H1 (cell line): ENCODE results near the gene LSM10. TPM values are rescaled to one million over a fixed set of nuclear protein-coding genes. Genes with fewer than 3 reads are reported as not detected.

Experiments
- CTCF ChIA-PET: fragments of 300-600 bp; sonication (Branson Sonifier 250); formaldehyde crosslinking; loops from one replicate; lab custom pipeline; 2021; ENCODE audit not compliant: partially characterized antibody; lab: Charles Lee
- POLR2A ChIA-PET: fragments of 300-600 bp; sonication (Branson Sonifier 250); formaldehyde crosslinking; loops from one replicate; lab custom pipeline; 2021; ENCODE audit warnings: inconsistent platforms; ENCODE audit not compliant: partially characterized antibody; lab: Charles Lee
- DNase-seq, 2 experiments: peaks; one replicate each; pipeline versions ENCODE4 v3.0.0 to v3.0.0-alpha.2; 2010 to 2022; ENCODE audit warnings: low spot score in 2 of 2, low read depth in 1 of 2, mixed read lengths in 1 of 2
- FAIRE-seq: peaks from 2 replicates; lab custom pipeline; 2011; peaks lifted over from hg19 to GRCh38; lab: Jason Lieb, UNC
- H2AFZ ChIP-seq: 2 replicates; pipeline ENCODE4 v1.8.1; 2012; ENCODE audit warnings: low read length, inconsistent platforms
- H2AK5ac ChIP-seq: 2 replicates; pipeline ENCODE4 v1.6.1; 2013; ENCODE audit warnings: low read depth, low read length
- H2BK120ac ChIP-seq: replicated peaks from 2 replicates; pipeline ENCODE3; 2013; ENCODE audit warnings: low read depth, low read length, inconsistent platforms
- H2BK12ac ChIP-seq: 2 replicates; pipeline ENCODE4 v1.6.1; 2013; ENCODE audit warnings: low read depth, low read length
- H2BK15ac ChIP-seq: 2 replicates; pipeline ENCODE4 v1.6.1; 2013; ENCODE audit warnings: low read length
- H2BK20ac ChIP-seq: 2 replicates; pipeline ENCODE4 v1.6.1; 2013; ENCODE audit warnings: low read length
- H2BK5ac ChIP-seq: 2 replicates; pipeline ENCODE4 v1.6.1; 2013; ENCODE audit warnings: low read depth, low read length
- H3K14ac ChIP-seq: 2 replicates; pipeline ENCODE4 v1.6.1; 2013; ENCODE audit warnings: inconsistent platforms; ENCODE audit not compliant: insufficient read length
- H3K18ac ChIP-seq: 2 replicates; pipeline ENCODE4 v1.6.1; 2013; ENCODE audit warnings: low read length; ENCODE audit errors: extremely low read depth
- H3K23ac ChIP-seq: 2 replicates; pipeline ENCODE4 v1.6.1; 2013; ENCODE audit warnings: inconsistent platforms; ENCODE audit not compliant: insufficient read length
- H3K23me2 ChIP-seq: 2 replicates; pipeline ENCODE4 v1.6.1; 2013; ENCODE audit warnings: low read depth, low read length
- H3K27ac ChIP-seq: 2 replicates; pipeline ENCODE4 v1.6.1; 2011; ENCODE audit warnings: low read depth, low read length, inconsistent platforms
- H3K27me3 ChIP-seq, 4 experiments: replicated peaks in 1 of 4; 1 replicate in 1 of 4; 2 replicates in 3 of 4; pipeline versions ENCODE4 v1.6.1 to v1.8.1; 2011 to 2013; ENCODE audit warnings: low read length in 3 of 4, mild to moderate bottlenecking in 3 of 4, inconsistent platforms in 2 of 4, mixed read lengths in 2 of 4, moderate library complexity in 1 of 4; ENCODE audit not compliant: control insufficient read depth in 3 of 4, insufficient read depth in 3 of 4; ENCODE audit errors: extremely low read depth in 1 of 4
- H3K36me3 ChIP-seq, 4 experiments: 2 replicates each; pipeline versions ENCODE4 v1.6.1 to v1.8.1; 2011 to 2013; ENCODE audit warnings: mild to moderate bottlenecking in 4 of 4, low read length in 3 of 4, moderate library complexity in 2 of 4, control low read depth in 1 of 4, inconsistent platforms in 1 of 4; ENCODE audit not compliant: insufficient read depth in 4 of 4, control insufficient read depth in 2 of 4
- H3K4ac ChIP-seq: replicated peaks from 2 replicates; pipeline ENCODE3; 2013; ENCODE audit warnings: low read length, low read depth, mixed read lengths, inconsistent platforms; ENCODE audit not compliant: insufficient read length
- H3K4me1 ChIP-seq, 4 experiments: replicated peaks in 1 of 4; 1 replicate in 1 of 4; 2 replicates in 3 of 4; pipeline versions ENCODE4 v1.6.1 to v1.8.1; 2011 to 2013; ENCODE audit warnings: low read length in 3 of 4, inconsistent platforms in 2 of 4, mixed read lengths in 1 of 4; ENCODE audit not compliant: insufficient read depth in 4 of 4, control insufficient read depth in 3 of 4
- H3K4me2 ChIP-seq, 2 experiments: 2 replicates each; pipeline versions ENCODE4 v1.6.1 to v1.8.1; 2011 to 2013; ENCODE audit warnings: low read depth in 2 of 2, low read length in 2 of 2, control low read depth in 1 of 2, inconsistent platforms in 1 of 2, mild to moderate bottlenecking in 1 of 2; ENCODE audit not compliant: insufficient read depth in 1 of 2
- H3K4me3 ChIP-seq, 4 experiments: fragments of 200-600, 300-600 bp in 1 of 4; sonication (generic), shearing (Covaris generic), sonication (Bioruptor Twin) in 1 of 4; 2 replicates each; pipeline versions ENCODE4 v1.5.1 to v1.8.1; 2011 to 2016; ENCODE audit warnings: low read length in 4 of 4, low read depth in 3 of 4, control low read depth in 2 of 4, inconsistent platforms in 2 of 4, mild to moderate bottlenecking in 2 of 4, mixed read lengths in 1 of 4, moderate library complexity in 1 of 4; ENCODE audit not compliant: insufficient read depth in 2 of 4; ENCODE audit errors: extremely low read depth in 1 of 4
- H3K56ac ChIP-seq: replicated peaks from 2 replicates; pipeline ENCODE3; 2013; ENCODE audit warnings: low read depth, mild to moderate bottlenecking, mixed read lengths, low read length, inconsistent platforms; ENCODE audit not compliant: insufficient read length
- H3K79me1 ChIP-seq: 2 replicates; pipeline ENCODE4 v1.6.1; 2013; ENCODE audit warnings: low read depth, low read length, control low read depth
- H3K79me2 ChIP-seq, 2 experiments: 2 replicates each; pipeline versions ENCODE4 v1.6.1 to v1.8.1; 2012 to 2013; ENCODE audit warnings: low read length in 2 of 2, mild to moderate bottlenecking in 2 of 2, inconsistent platforms in 1 of 2; ENCODE audit not compliant: insufficient read depth in 2 of 2, control insufficient read depth in 1 of 2
- H3K9ac ChIP-seq, 4 experiments: replicated peaks in 1 of 4; 1 replicate in 1 of 4; 2 replicates in 3 of 4; pipeline versions ENCODE4 v1.6.1 to v1.8.1; 2011 to 2013; ENCODE audit warnings: low read depth in 3 of 4, low read length in 3 of 4, control low read depth in 2 of 4, mild to moderate bottlenecking in 2 of 4, moderate library complexity in 2 of 4, inconsistent platforms in 1 of 4; ENCODE audit errors: extremely low read depth in 1 of 4
- H3K9me3 ChIP-seq, 2 experiments: 2 replicates each; pipeline versions ENCODE4 v1.6.1 to v1.8.1; 2012 to 2013; ENCODE audit warnings: mild to moderate bottlenecking in 2 of 2, moderate library complexity in 2 of 2, control low read depth in 1 of 2, inconsistent platforms in 1 of 2, low read depth in 1 of 2, low read length in 1 of 2, mixed read lengths in 1 of 2; ENCODE audit not compliant: insufficient read depth in 2 of 2
- H4K20me1 ChIP-seq, 2 experiments: replicated peaks in 1 of 2; 2 replicates each; pipeline versions ENCODE3 to v1.8.1; 2011 to 2013; ENCODE audit warnings: inconsistent platforms in 2 of 2, low read length in 2 of 2, mild to moderate bottlenecking in 1 of 2; ENCODE audit not compliant: insufficient read depth in 2 of 2, control insufficient read depth in 1 of 2
- H4K5ac ChIP-seq: 2 replicates; pipeline ENCODE4 v1.6.1; 2013; ENCODE audit warnings: low read length, low read depth, mixed read lengths, inconsistent platforms; ENCODE audit not compliant: insufficient read length
- H4K8ac ChIP-seq: 2 replicates; pipeline ENCODE4 v1.8.0; 2013; ENCODE audit warnings: mild to moderate bottlenecking, moderate library complexity, low read length, inconsistent platforms; ENCODE audit not compliant: insufficient read depth; ENCODE audit errors: extremely low read depth
- H4K91ac ChIP-seq: replicated peaks from 2 replicates; pipeline ENCODE3; 2013; ENCODE audit warnings: low read length, mixed read lengths, inconsistent platforms; ENCODE audit not compliant: insufficient read length
- ASH2L ChIP-seq: fragments of 200-600, 300-600 bp; sonication (generic); IDR thresholded peaks from one replicate; pipeline ENCODE4 v1.7.1; 2017; ENCODE audit warnings: low read length
- CHD1 ChIP-seq: IDR thresholded peaks from 2 replicates; pipeline ENCODE4 v1.6.1; 2012; ENCODE audit warnings: low read depth, low read length, improper control_type of control experiment
- E2F6 ChIP-seq: IDR thresholded peaks from 2 replicates; pipeline ENCODE4 v1.6.1; 2012; ENCODE audit warnings: inconsistent platforms
- EP300 ChIP-seq, 2 experiments: IDR thresholded peaks; 1 replicate in 1 of 2; 2 replicates in 1 of 2; pipeline ENCODE4 v1.6.1; 2011 to 2012; ENCODE audit warnings: low read depth in 2 of 2, low read length in 2 of 2, mild to moderate bottlenecking in 2 of 2, borderline replicate concordance in 1 of 2, inconsistent platforms in 1 of 2, moderate library complexity in 1 of 2
- JUN ChIP-seq: IDR thresholded peaks from 2 replicates; pipeline ENCODE4 v1.6.1; 2011; ENCODE audit warnings: low read depth, mild to moderate bottlenecking, improper control_type of control experiment, low read length
- KDM4A ChIP-seq: IDR thresholded peaks from one replicate; pipeline ENCODE4 v1.7.1; 2012; ENCODE audit warnings: low read depth, mild to moderate bottlenecking, moderate library complexity, low read length, inconsistent platforms; ENCODE audit not compliant: severe bottlenecking
- MAFK ChIP-seq: IDR thresholded peaks from 2 replicates; pipeline ENCODE4 v1.6.1; 2012; ENCODE audit warnings: low read depth, mild to moderate bottlenecking, improper control_type of control experiment, low read length
- PHF8 ChIP-seq: fragments of 200-600 bp; sonication (generic); conservative IDR thresholded peaks from 2 replicates; pipeline ENCODE4 v1.7.1; 2012; ENCODE audit warnings: low read depth, mild to moderate bottlenecking, inconsistent platforms, low read length, moderate library complexity
- POLR2A ChIP-seq, 2 experiments: IDR thresholded peaks; 1 replicate in 1 of 2; 2 replicates in 1 of 2; pipeline ENCODE4 v1.6.1; 2011; ENCODE audit warnings: low read depth in 2 of 2, low read length in 2 of 2, mild to moderate bottlenecking in 2 of 2; ENCODE audit errors: control extremely low read depth in 1 of 2
- SIN3A ChIP-seq, 2 experiments: IDR thresholded peaks in 1 of 2; conservative IDR thresholded peaks in 1 of 2; 2 replicates each; pipeline ENCODE4 v1.6.1; 2011 to 2012; ENCODE audit warnings: low read length in 2 of 2, improper control_type of control experiment in 1 of 2, low read depth in 1 of 2, mild to moderate bottlenecking in 1 of 2
- SP2 ChIP-seq: IDR thresholded peaks from 2 replicates; pipeline ENCODE4 v1.6.1; 2012; ENCODE audit warnings: mild to moderate bottlenecking, low read length, inconsistent platforms
- TBP ChIP-seq: IDR thresholded peaks from 2 replicates; pipeline ENCODE4 v1.6.1; 2011; ENCODE audit warnings: low read depth, low read length, improper control_type of control experiment
- USF2 ChIP-seq: IDR thresholded peaks from 2 replicates; pipeline ENCODE4 v1.6.1; 2011; ENCODE audit warnings: low read length, improper control_type of control experiment
- WGBS, 2 experiments: shearing (Covaris generic) in 1 of 2; methylation state at CpG; one replicate each; pipeline versions ENCODE4 v1.1.6 to v1.1.7; 2013 to 2015; ENCODE audit warnings: low lambda C conversion rate in 2 of 2, mixed read lengths in 2 of 2, inconsistent platforms in 1 of 2, low coverage in 1 of 2, missing lambda C conversion rate in 1 of 2; ENCODE audit not compliant: insufficient replicate concordance in 2 of 2, insufficient coverage in 1 of 2, insufficient read length in 1 of 2; ENCODE audit errors: extremely low coverage in 1 of 2, missing lambda C conversion rate in 1 of 2; 5-methylcytosine and 5-hydroxymethylcytosine counted together
- polyA plus RNA-seq, 7 experiments: library from polyadenylated mRNA; depleted of rRNA in 3 of 7; stranded (reverse) in 5 of 7; unstranded in 2 of 7; fragments of >200 nt in 5 of 7; fragments of 200-250 nt in 2 of 7; gene quantifications; 1 replicate in 5 of 7; 2 replicates in 1 of 7; 4 replicates in 1 of 7; pipeline versions ENCODE4 v1.2.1 to v1.2.3, GENCODE V29; 2011 to 2013; ENCODE audit warnings: missing spikeins in 2 of 7, mixed read lengths in 2 of 7
- total RNA-seq: library from RNA; stranded (reverse); fragmentation: NEBNext Ultra II Directional; extraction: Animal tissue kit (Norgen Biotek cat#: 25700); gene quantifications from 2 replicates; pipeline ENCODE4 v1.2.1, GENCODE V29; 2021

Gene LSM10
- total and polyA plus RNA-seq, 2 of the 8 experiments (the other 6 are each of a cell fraction or from before 2014, with no cell fraction given), result 59.5 to 140 TPM

GRCh38 chr1:36440044-36440443 lies 42.3 kb upstream of the LSM10 start:
- Histone ChIP-seq H3K4me3 (no peak overlapping the region), H4K91ac (no peak overlapping the region), H3K4me2 (no peak overlapping the region), H4K5ac (no peak overlapping the region), H2BK120ac (no peak overlapping the region), H4K20me1 (no peaks in the 10 kb centered on the region), H3K9ac (no peak overlapping the region), H3K23me2 (no peaks in the 10 kb centered on the region), H3K4me1 (peaks cover 0 to 3% (median 2%) of the 10 kb centered on the region in 4 experiments; a peak in 3 of 7 replicates), H3K14ac (no peak overlapping the region), H3K36me3 (no peaks in the 10 kb centered on the region), H2AK5ac (no peak overlapping the region), H2BK15ac (no peak overlapping the region), H3K18ac (no peak overlapping the region), H2BK12ac (no peak overlapping the region), H3K27me3 (no peaks in the 10 kb centered on the region), H3K79me2 (no peaks in the 10 kb centered on the region), H3K27ac (no peak overlapping the region), H2BK5ac (no peak overlapping the region; the same call in 1 of the 2 replicates), H4K8ac (no peak overlapping the region), H3K56ac (no peak overlapping the region), H2AFZ (no peak overlapping the region), H2BK20ac (no peak overlapping the region), H3K4ac (no peak overlapping the region), H3K79me1 (no peaks in the 10 kb centered on the region), H3K9me3 (no peaks in the 10 kb centered on the region), H3K23ac (no peak overlapping the region)
- FAIRE-seq (no peak), DNase-seq (no peak)
- WGBS, 2 experiments, result 57% methylated on average over 3 of the region's 3 CpGs; no CpG with 5 or more reads in 1 of the 2 experiments
- ChIA-PET CTCF (interaction anchor here (0.9 to 1.0 kb wide), 2 partner anchors 10 to 37 kb away, joined by 3 read pairs; partner anchors contain the start of gene OSCP1), POLR2A (interaction anchor here (0.6 kb wide), 1 partner anchor 8 kb away, joined by 3 read pairs; no protein-coding TSS in a partner anchor)
- TF ChIP-seq USF2, result no peak
- TF ChIP-seq PHF8, result no peak
- no peak for TF ChIP-seq JUN
- no peak for TF ChIP-seq EP300 (IDR thresholded peaks at IDR 0.05; ENCODE audit: borderline replicate concordance in 1 of 2, low read depth in 2 of 2, low read length in 2 of 2)
- no peak for TF ChIP-seq TBP
- TF ChIP-seq KDM4A, result no peak
- no peak for TF ChIP-seq SP2
- TF ChIP-seq CHD1, result no peak
- no peak for TF ChIP-seq ASH2L
- no peak for TF ChIP-seq MAFK
- TF ChIP-seq SIN3A (conservative IDR thresholded peaks at IDR 0.05 in 1 of 2, IDR thresholded peaks at IDR 0.05 in 1 of 2; ENCODE audit: low read depth in 1 of 2, low read length in 2 of 2), result no peak
- TF ChIP-seq E2F6, result no peak
- TF ChIP-seq POLR2A (IDR thresholded peaks at IDR 0.05; ENCODE audit: control extremely low read depth in 1 of 2, low read depth in 2 of 2, low read length in 2 of 2), result no peak
